ENCODE results near the gene SLX4.

DNA sequence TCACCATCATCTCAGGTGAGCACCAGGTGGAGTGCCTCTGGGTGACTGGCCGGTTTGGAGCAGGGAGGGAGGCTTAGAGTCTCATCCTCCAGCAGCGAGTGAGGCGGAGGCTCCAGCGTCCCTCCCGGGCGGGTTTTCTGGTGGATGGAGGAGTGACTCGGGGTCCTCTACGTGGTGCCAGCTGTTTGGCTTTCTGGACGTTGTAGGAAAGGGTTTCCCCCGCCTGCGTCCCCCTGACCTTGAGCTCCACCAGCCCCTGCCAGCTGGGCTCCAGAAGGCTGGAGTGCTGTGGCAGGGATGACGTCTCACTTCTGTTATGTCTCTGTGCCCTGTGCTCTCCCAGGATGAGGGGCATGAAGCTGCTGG lies 43.6 kb upstream of the SLX4 start:
- TF ChIP-seq, protein P1, sequence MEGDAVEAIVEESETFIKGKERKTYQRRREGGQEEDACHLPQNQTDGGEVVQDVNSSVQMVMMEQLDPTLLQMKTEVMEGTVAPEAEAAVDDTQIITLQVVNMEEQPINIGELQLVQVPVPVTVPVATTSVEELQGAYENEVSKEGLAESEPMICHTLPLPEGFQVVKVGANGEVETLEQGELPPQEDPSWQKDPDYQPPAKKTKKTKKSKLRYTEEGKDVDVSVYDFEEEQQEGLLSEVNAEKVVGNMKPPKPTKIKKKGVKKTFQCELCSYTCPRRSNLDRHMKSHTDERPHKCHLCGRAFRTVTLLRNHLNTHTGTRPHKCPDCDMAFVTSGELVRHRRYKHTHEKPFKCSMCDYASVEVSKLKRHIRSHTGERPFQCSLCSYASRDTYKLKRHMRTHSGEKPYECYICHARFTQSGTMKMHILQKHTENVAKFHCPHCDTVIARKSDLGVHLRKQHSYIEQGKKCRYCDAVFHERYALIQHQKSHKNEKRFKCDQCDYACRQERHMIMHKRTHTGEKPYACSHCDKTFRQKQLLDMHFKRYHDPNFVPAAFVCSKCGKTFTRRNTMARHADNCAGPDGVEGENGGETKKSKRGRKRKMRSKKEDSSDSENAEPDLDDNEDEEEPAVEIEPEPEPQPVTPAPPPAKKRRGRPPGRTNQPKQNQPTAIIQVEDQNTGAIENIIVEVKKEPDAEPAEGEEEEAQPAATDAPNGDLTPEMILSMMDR (IDR thresholded peaks at IDR 0.05), result no peak
- TF ChIP-seq EP300 (IDR thresholded peaks at IDR 0.05) (no peak), POLR2AphosphoS5 (IDR thresholded peaks at IDR 0.05) (no peak)

Measured in gastroesophageal sphincter (tissue), 3 donors.